Epithelial cell of esophagus (primary cell): ENCODE data around the gene GPLD1.

Experiments used
- DNase-seq: peaks from one replicate; pipeline ENCODE4 v3.0.0; 2010; ENCODE audit warnings: low read depth
- H3K4me3 ChIP-seq: 2 replicates; pipeline ENCODE4 v1.5.1; 2011; ENCODE audit warnings: mild to moderate bottlenecking, low read length, control low read depth
- TF ChIP-seq, protein P1 (sequence below): IDR thresholded peaks from 2 replicates; pipeline ENCODE4 v1.5.1; 2011; ENCODE audit warnings: low read depth, mild to moderate bottlenecking, low read length, control low read depth, inconsistent platforms; ENCODE audit not compliant: insufficient read depth; ENCODE audit errors: missing control alignments

The GPLD1 gene

DNA sequence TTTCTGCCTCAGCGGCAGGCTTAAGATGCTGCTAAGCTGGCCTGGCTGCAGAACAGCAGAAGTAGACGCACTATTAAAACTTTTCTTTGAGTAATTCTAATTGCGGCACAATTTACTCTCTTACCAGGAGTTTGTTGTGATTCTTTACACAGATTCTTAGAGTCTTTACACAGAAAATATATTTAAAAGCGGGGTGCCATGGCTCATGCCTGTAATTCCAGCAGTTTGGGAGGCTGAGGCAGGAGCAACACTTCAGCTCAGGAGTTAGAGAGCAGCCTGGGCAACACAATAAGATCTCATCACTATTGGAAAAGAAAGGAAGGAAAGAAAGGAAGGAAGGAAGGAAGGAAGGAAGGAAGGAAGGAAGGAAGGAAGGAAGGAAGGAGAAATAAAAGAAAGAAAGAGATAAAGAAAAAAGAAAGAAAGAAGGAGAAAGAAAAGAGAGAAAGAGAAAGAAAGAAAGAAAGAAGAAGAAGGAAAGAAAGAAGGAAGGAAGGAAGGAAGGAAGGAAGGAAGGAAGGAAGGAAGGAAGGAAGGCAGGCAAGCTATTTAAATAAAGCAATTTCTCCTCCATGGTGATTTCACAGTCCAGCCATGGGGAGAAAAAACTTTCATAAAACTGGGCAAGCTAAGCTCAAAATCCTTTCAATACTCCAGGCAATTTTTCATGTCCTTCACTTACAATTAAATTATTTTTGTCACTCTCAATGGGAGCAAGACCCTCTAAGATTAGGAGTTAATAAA lies 107.7 kb downstream of the GPLD1 start:
- TF ChIP-seq, protein P1, sequence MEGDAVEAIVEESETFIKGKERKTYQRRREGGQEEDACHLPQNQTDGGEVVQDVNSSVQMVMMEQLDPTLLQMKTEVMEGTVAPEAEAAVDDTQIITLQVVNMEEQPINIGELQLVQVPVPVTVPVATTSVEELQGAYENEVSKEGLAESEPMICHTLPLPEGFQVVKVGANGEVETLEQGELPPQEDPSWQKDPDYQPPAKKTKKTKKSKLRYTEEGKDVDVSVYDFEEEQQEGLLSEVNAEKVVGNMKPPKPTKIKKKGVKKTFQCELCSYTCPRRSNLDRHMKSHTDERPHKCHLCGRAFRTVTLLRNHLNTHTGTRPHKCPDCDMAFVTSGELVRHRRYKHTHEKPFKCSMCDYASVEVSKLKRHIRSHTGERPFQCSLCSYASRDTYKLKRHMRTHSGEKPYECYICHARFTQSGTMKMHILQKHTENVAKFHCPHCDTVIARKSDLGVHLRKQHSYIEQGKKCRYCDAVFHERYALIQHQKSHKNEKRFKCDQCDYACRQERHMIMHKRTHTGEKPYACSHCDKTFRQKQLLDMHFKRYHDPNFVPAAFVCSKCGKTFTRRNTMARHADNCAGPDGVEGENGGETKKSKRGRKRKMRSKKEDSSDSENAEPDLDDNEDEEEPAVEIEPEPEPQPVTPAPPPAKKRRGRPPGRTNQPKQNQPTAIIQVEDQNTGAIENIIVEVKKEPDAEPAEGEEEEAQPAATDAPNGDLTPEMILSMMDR: no peak
- no peak for DNase-seq
- H3K4me3 ChIP-seq: no peak overlapping the region

DNA sequence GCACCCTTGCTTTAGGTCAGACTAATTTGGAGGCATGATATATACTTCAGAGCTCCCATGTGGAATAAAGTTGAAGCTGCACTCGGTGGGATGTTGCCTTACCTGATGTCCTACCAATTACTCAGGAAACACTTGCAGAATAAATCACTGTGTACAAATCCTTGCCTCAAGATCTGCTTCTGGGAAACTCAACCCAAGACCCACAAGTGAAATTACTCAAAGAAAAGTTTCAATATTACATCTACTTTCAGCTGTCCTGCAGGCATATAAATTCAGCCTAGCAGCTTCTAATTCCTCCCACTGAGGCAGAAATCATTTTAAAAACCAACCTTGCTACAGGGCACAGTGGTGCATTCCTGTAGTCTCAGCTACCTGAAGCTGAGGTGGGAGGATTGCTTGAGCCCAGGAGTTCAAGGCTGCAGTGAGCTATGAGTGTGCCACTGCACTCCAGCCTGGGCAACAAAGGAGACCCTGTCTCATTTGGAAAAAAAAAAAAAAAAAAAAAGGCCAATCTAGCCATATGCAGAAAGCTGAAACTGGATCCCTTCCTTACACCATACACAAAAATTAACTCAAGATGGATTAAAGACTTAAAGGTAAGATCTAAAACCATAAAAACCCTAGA lies 110.8 kb downstream of the GPLD1 start:
- TF ChIP-seq, protein P1: no peak
- DNase-seq: no peak
- no peak overlapping the region for H3K4me3 ChIP-seq
